H1 (cell line): ENCODE results near the gene TCERG1L. TPM values are rescaled to one million over a fixed set of nuclear protein-coding genes. Genes with fewer than 3 reads are reported as not detected.

Experiments
- CTCF ChIA-PET: fragments of 300-600 bp; sonication (Branson Sonifier 250); formaldehyde crosslinking; loops from one replicate; lab custom pipeline; 2021; ENCODE audit not compliant: partially characterized antibody; lab: Charles Lee
- POLR2A ChIA-PET: fragments of 300-600 bp; sonication (Branson Sonifier 250); formaldehyde crosslinking; loops from one replicate; lab custom pipeline; 2021; ENCODE audit warnings: inconsistent platforms; ENCODE audit not compliant: partially characterized antibody; lab: Charles Lee
- DNase-seq, 2 experiments: peaks; one replicate each; pipeline versions ENCODE4 v3.0.0 to v3.0.0-alpha.2; 2010 to 2022; ENCODE audit warnings: low spot score in 2 of 2, low read depth in 1 of 2, mixed read lengths in 1 of 2
- FAIRE-seq: peaks from 2 replicates; lab custom pipeline; 2011; peaks lifted over from hg19 to GRCh38; lab: Jason Lieb, UNC
- H2AFZ ChIP-seq: 2 replicates; pipeline ENCODE4 v1.8.1; 2012; ENCODE audit warnings: low read length, inconsistent platforms
- H2AK5ac ChIP-seq: 2 replicates; pipeline ENCODE4 v1.6.1; 2013; ENCODE audit warnings: low read depth, low read length
- H2BK120ac ChIP-seq: replicated peaks from 2 replicates; pipeline ENCODE3; 2013; ENCODE audit warnings: low read depth, low read length, inconsistent platforms
- H2BK12ac ChIP-seq: 2 replicates; pipeline ENCODE4 v1.6.1; 2013; ENCODE audit warnings: low read depth, low read length
- H2BK15ac ChIP-seq: 2 replicates; pipeline ENCODE4 v1.6.1; 2013; ENCODE audit warnings: low read length
- H2BK20ac ChIP-seq: 2 replicates; pipeline ENCODE4 v1.6.1; 2013; ENCODE audit warnings: low read length
- H2BK5ac ChIP-seq: 2 replicates; pipeline ENCODE4 v1.6.1; 2013; ENCODE audit warnings: low read depth, low read length
- H3K14ac ChIP-seq: 2 replicates; pipeline ENCODE4 v1.6.1; 2013; ENCODE audit warnings: inconsistent platforms; ENCODE audit not compliant: insufficient read length
- H3K18ac ChIP-seq: 2 replicates; pipeline ENCODE4 v1.6.1; 2013; ENCODE audit warnings: low read length; ENCODE audit errors: extremely low read depth
- H3K23ac ChIP-seq: 2 replicates; pipeline ENCODE4 v1.6.1; 2013; ENCODE audit warnings: inconsistent platforms; ENCODE audit not compliant: insufficient read length
- H3K23me2 ChIP-seq: 2 replicates; pipeline ENCODE4 v1.6.1; 2013; ENCODE audit warnings: low read depth, low read length
- H3K27ac ChIP-seq: 2 replicates; pipeline ENCODE4 v1.6.1; 2011; ENCODE audit warnings: low read depth, low read length, inconsistent platforms
- H3K27me3 ChIP-seq, 4 experiments: replicated peaks in 1 of 4; 1 replicate in 1 of 4; 2 replicates in 3 of 4; pipeline versions ENCODE4 v1.6.1 to v1.8.1; 2011 to 2013; ENCODE audit warnings: low read length in 3 of 4, mild to moderate bottlenecking in 3 of 4, inconsistent platforms in 2 of 4, mixed read lengths in 2 of 4, moderate library complexity in 1 of 4; ENCODE audit not compliant: control insufficient read depth in 3 of 4, insufficient read depth in 3 of 4; ENCODE audit errors: extremely low read depth in 1 of 4
- H3K36me3 ChIP-seq, 4 experiments: 2 replicates each; pipeline versions ENCODE4 v1.6.1 to v1.8.1; 2011 to 2013; ENCODE audit warnings: mild to moderate bottlenecking in 4 of 4, low read length in 3 of 4, moderate library complexity in 2 of 4, control low read depth in 1 of 4, inconsistent platforms in 1 of 4; ENCODE audit not compliant: insufficient read depth in 4 of 4, control insufficient read depth in 2 of 4
- H3K4ac ChIP-seq: replicated peaks from 2 replicates; pipeline ENCODE3; 2013; ENCODE audit warnings: low read length, low read depth, mixed read lengths, inconsistent platforms; ENCODE audit not compliant: insufficient read length
- H3K4me1 ChIP-seq, 4 experiments: replicated peaks in 1 of 4; 1 replicate in 1 of 4; 2 replicates in 3 of 4; pipeline versions ENCODE4 v1.6.1 to v1.8.1; 2011 to 2013; ENCODE audit warnings: low read length in 3 of 4, inconsistent platforms in 2 of 4, mixed read lengths in 1 of 4; ENCODE audit not compliant: insufficient read depth in 4 of 4, control insufficient read depth in 3 of 4
- H3K4me2 ChIP-seq, 2 experiments: 2 replicates each; pipeline versions ENCODE4 v1.6.1 to v1.8.1; 2011 to 2013; ENCODE audit warnings: low read depth in 2 of 2, low read length in 2 of 2, control low read depth in 1 of 2, inconsistent platforms in 1 of 2, mild to moderate bottlenecking in 1 of 2; ENCODE audit not compliant: insufficient read depth in 1 of 2
- H3K4me3 ChIP-seq, 4 experiments: fragments of 200-600, 300-600 bp in 1 of 4; sonication (generic), shearing (Covaris generic), sonication (Bioruptor Twin) in 1 of 4; 2 replicates each; pipeline versions ENCODE4 v1.5.1 to v1.8.1; 2011 to 2016; ENCODE audit warnings: low read length in 4 of 4, low read depth in 3 of 4, control low read depth in 2 of 4, inconsistent platforms in 2 of 4, mild to moderate bottlenecking in 2 of 4, mixed read lengths in 1 of 4, moderate library complexity in 1 of 4; ENCODE audit not compliant: insufficient read depth in 2 of 4; ENCODE audit errors: extremely low read depth in 1 of 4
- H3K56ac ChIP-seq: replicated peaks from 2 replicates; pipeline ENCODE3; 2013; ENCODE audit warnings: low read depth, mild to moderate bottlenecking, mixed read lengths, low read length, inconsistent platforms; ENCODE audit not compliant: insufficient read length
- H3K79me1 ChIP-seq: 2 replicates; pipeline ENCODE4 v1.6.1; 2013; ENCODE audit warnings: low read depth, low read length, control low read depth
- H3K79me2 ChIP-seq, 2 experiments: 2 replicates each; pipeline versions ENCODE4 v1.6.1 to v1.8.1; 2012 to 2013; ENCODE audit warnings: low read length in 2 of 2, mild to moderate bottlenecking in 2 of 2, inconsistent platforms in 1 of 2; ENCODE audit not compliant: insufficient read depth in 2 of 2, control insufficient read depth in 1 of 2
- H3K9ac ChIP-seq, 4 experiments: replicated peaks in 1 of 4; 1 replicate in 1 of 4; 2 replicates in 3 of 4; pipeline versions ENCODE4 v1.6.1 to v1.8.1; 2011 to 2013; ENCODE audit warnings: low read depth in 3 of 4, low read length in 3 of 4, control low read depth in 2 of 4, mild to moderate bottlenecking in 2 of 4, moderate library complexity in 2 of 4, inconsistent platforms in 1 of 4; ENCODE audit errors: extremely low read depth in 1 of 4
- H3K9me3 ChIP-seq, 2 experiments: 2 replicates each; pipeline versions ENCODE4 v1.6.1 to v1.8.1; 2012 to 2013; ENCODE audit warnings: mild to moderate bottlenecking in 2 of 2, moderate library complexity in 2 of 2, control low read depth in 1 of 2, inconsistent platforms in 1 of 2, low read depth in 1 of 2, low read length in 1 of 2, mixed read lengths in 1 of 2; ENCODE audit not compliant: insufficient read depth in 2 of 2
- H4K20me1 ChIP-seq, 2 experiments: replicated peaks in 1 of 2; 2 replicates each; pipeline versions ENCODE3 to v1.8.1; 2011 to 2013; ENCODE audit warnings: inconsistent platforms in 2 of 2, low read length in 2 of 2, mild to moderate bottlenecking in 1 of 2; ENCODE audit not compliant: insufficient read depth in 2 of 2, control insufficient read depth in 1 of 2
- H4K5ac ChIP-seq: 2 replicates; pipeline ENCODE4 v1.6.1; 2013; ENCODE audit warnings: low read length, low read depth, mixed read lengths, inconsistent platforms; ENCODE audit not compliant: insufficient read length
- H4K8ac ChIP-seq: 2 replicates; pipeline ENCODE4 v1.8.0; 2013; ENCODE audit warnings: mild to moderate bottlenecking, moderate library complexity, low read length, inconsistent platforms; ENCODE audit not compliant: insufficient read depth; ENCODE audit errors: extremely low read depth
- H4K91ac ChIP-seq: replicated peaks from 2 replicates; pipeline ENCODE3; 2013; ENCODE audit warnings: low read length, mixed read lengths, inconsistent platforms; ENCODE audit not compliant: insufficient read length
- CREB1 ChIP-seq: IDR thresholded peaks from 2 replicates; pipeline ENCODE4 v1.6.1; 2012; ENCODE audit warnings: inconsistent platforms
- EZH2 ChIP-seq: fragments of 200-600 bp; sonication (generic); IDR thresholded peaks from 2 replicates; pipeline ENCODE4 v1.7.1; 2012; ENCODE audit warnings: low read depth, mild to moderate bottlenecking, moderate library complexity, low read length, inconsistent platforms; ENCODE audit not compliant: severe bottlenecking
- TBP ChIP-seq: IDR thresholded peaks from 2 replicates; pipeline ENCODE4 v1.6.1; 2011; ENCODE audit warnings: low read depth, low read length, improper control_type of control experiment
- USF2 ChIP-seq: IDR thresholded peaks from 2 replicates; pipeline ENCODE4 v1.6.1; 2011; ENCODE audit warnings: low read length, improper control_type of control experiment
- whole genome bisulfite sequencing, 2 experiments: shearing (Covaris generic) in 1 of 2; methylation state at CpG; one replicate each; pipeline versions ENCODE4 v1.1.6 to v1.1.7; 2013 to 2015; ENCODE audit warnings: low lambda C conversion rate in 2 of 2, mixed read lengths in 2 of 2, inconsistent platforms in 1 of 2, low coverage in 1 of 2, missing lambda C conversion rate in 1 of 2; ENCODE audit not compliant: insufficient replicate concordance in 2 of 2, insufficient coverage in 1 of 2, insufficient read length in 1 of 2; ENCODE audit errors: extremely low coverage in 1 of 2, missing lambda C conversion rate in 1 of 2; 5-methylcytosine and 5-hydroxymethylcytosine counted together
- polyA plus RNA-seq, 7 experiments: library from polyadenylated mRNA; depleted of rRNA in 3 of 7; stranded (reverse) in 5 of 7; unstranded in 2 of 7; fragments of >200 nt in 5 of 7; fragments of 200-250 nt in 2 of 7; gene quantifications; 1 replicate in 5 of 7; 2 replicates in 1 of 7; 4 replicates in 1 of 7; pipeline versions ENCODE4 v1.2.1 to v1.2.3, GENCODE V29; 2011 to 2013; ENCODE audit warnings: missing spikeins in 2 of 7, mixed read lengths in 2 of 7
- total RNA-seq: library from RNA; stranded (reverse); fragmentation: NEBNext Ultra II Directional; extraction: Animal tissue kit (Norgen Biotek cat#: 25700); gene quantifications from 2 replicates; pipeline ENCODE4 v1.2.1, GENCODE V29; 2021

Gene TCERG1L
- total and polyA plus RNA-seq, 2 of the 8 experiments (the other 6 are each of a cell fraction or from before 2014, with no cell fraction given): 3.9 to 6.9 TPM

- Histone ChIP-seq H4K20me1 (peaks cover 0 to 1% of the 10 kb centered on the region in 2 experiments), H3K36me3 (no peaks in the 10 kb centered on the region), H3K4me3 (no peak overlapping the region), H4K5ac (no peak overlapping the region), H3K79me1 (no peaks in the 10 kb centered on the region), H3K23me2 (no peaks in the 10 kb centered on the region), H3K9me3 (no peaks in the 10 kb centered on the region), H2BK12ac (no peak overlapping the region), H3K4ac (no peak overlapping the region), H3K4me1 (no peaks in the 10 kb centered on the region; a peak in 1 of 7 replicates), H2AK5ac (no peak overlapping the region), H4K8ac (no peak overlapping the region), H2BK15ac (no peak overlapping the region), H3K4me2 (no peak overlapping the region), H3K27me3 (no peaks in the 10 kb centered on the region), H3K27ac (no peak overlapping the region), H3K56ac (no peak overlapping the region), H3K9ac (no peak overlapping the region), H2BK20ac (no peak overlapping the region), H3K23ac (no peak overlapping the region), H2BK5ac (no peak overlapping the region), H2BK120ac (no peak overlapping the region), H4K91ac (no peak overlapping the region), H3K18ac (no peak overlapping the region), H3K79me2 (no peaks in the 10 kb centered on the region), H3K14ac (no peak overlapping the region), H2AFZ (no peak overlapping the region)
- no peak for TF ChIP-seq EZH2
- TF ChIP-seq CREB1: no peak
- no peak for TF ChIP-seq USF2
- TF ChIP-seq TBP: no peak
- ChIA-PET CTCF (interaction anchor here (1.4 to 1.8 kb wide), 2 partner anchors 13 to 42 kb away, joined by 3 to 4 read pairs; no protein-coding TSS in a partner anchor), POLR2A (no interaction called here)
- no peak for FAIRE-seq
- DNase-seq: no peak
- 94% methylated on average over 14 of the region's 16 CpGs; no CpG with 5 or more reads in 1 of the 2 experiments for WGBS, 2 experiments
Measured at GRCh38 chr10:131270461-131271190, 40.9 kb downstream of the TCERG1L start.
